IMR-90 (cell line): Measurements from ENCODE around the gene MRPL51.

Experiments
- CEBPB ChIP-seq: IDR thresholded peaks from 2 replicates; pipeline ENCODE4 v1.6.1; 2012; ENCODE audit warnings: low read depth, low read length, improper control_type of control experiment
- CHD1 ChIP-seq: IDR thresholded peaks from 2 replicates; pipeline ENCODE4 v1.6.1; 2012; ENCODE audit warnings: low read depth, low read length, improper control_type of control experiment
- CTCF ChIP-seq: conservative IDR thresholded peaks from 2 replicates; pipeline ENCODE4 v1.5.1; 2012; ENCODE audit warnings: mild to moderate bottlenecking, low read depth, low read length, improper control_type of control experiment
- FOS ChIP-seq: fragments of 150-350 bp; IDR thresholded peaks from 2 replicates; pipeline ENCODE4 v1.6.1; 2016; ENCODE audit warnings: low read depth, low read length
- MAFK ChIP-seq: IDR thresholded peaks from 2 replicates; pipeline ENCODE4 v1.6.1; 2012; ENCODE audit warnings: low read depth, low read length, improper control_type of control experiment
- MAZ ChIP-seq: IDR thresholded peaks from 2 replicates; pipeline ENCODE4 v1.6.1; 2012; ENCODE audit warnings: low read depth, mild to moderate bottlenecking, low read length, improper control_type of control experiment, moderate library complexity, borderline replicate concordance
- MXI1 ChIP-seq: IDR thresholded peaks from 2 replicates; pipeline ENCODE4 v1.6.1; 2012; ENCODE audit warnings: low read depth, mild to moderate bottlenecking, low read length, moderate library complexity, borderline replicate concordance
- NFE2L2 ChIP-seq: fragments of 150-350 bp; IDR thresholded peaks from 2 replicates; pipeline ENCODE4 v1.6.1; 2016; ENCODE audit warnings: low read depth, mild to moderate bottlenecking, low read length
- POLR2A ChIP-seq: IDR thresholded peaks from 2 replicates; pipeline ENCODE4 v1.6.1; 2012; ENCODE audit warnings: mild to moderate bottlenecking, low read depth, low read length
- RAD21 ChIP-seq: IDR thresholded peaks from 2 replicates; pipeline ENCODE4 v1.6.1; 2012; ENCODE audit warnings: low read length, improper control_type of control experiment
- RFX5 ChIP-seq: IDR thresholded peaks from 2 replicates; pipeline ENCODE4 v1.8.0; 2012; ENCODE audit warnings: low read depth, mild to moderate bottlenecking, low read length, moderate library complexity
- SMC3 ChIP-seq: fragments of 150-350 bp; IDR thresholded peaks from 2 replicates; pipeline ENCODE4 v1.6.1; 2016; ENCODE audit warnings: low read depth, mild to moderate bottlenecking, antibody characterized with exemption, low read length, moderate library complexity
- USF2 ChIP-seq: fragments of 150-350 bp; IDR thresholded peaks from 2 replicates; pipeline ENCODE4 v1.6.1; 2017; ENCODE audit warnings: mild to moderate bottlenecking, antibody characterized with exemption, low read length, low read depth

- no peak for TF ChIP-seq CTCF
- TF ChIP-seq CEBPB = no peak
- no peak for TF ChIP-seq USF2
- TF ChIP-seq POLR2A = no peak
- no peak for TF ChIP-seq CHD1
- no peak for TF ChIP-seq SMC3
- no peak for TF ChIP-seq RAD21
- no peak for TF ChIP-seq FOS
- TF ChIP-seq RFX5 = no peak
- TF ChIP-seq NFE2L2 = no peak
- TF ChIP-seq MXI1 = no peak
- no peak for TF ChIP-seq MAFK
- no peak for TF ChIP-seq MAZ
Observed at GRCh38 chr12:6463858-6464257, 29.2 kb downstream of the MRPL51 start.
